OCI-LY1 (cell line): ENCODE results near the gene ARHGEF25.

Source experiments
- EZH2 ChIP-seq: fragments of 200-600 bp; sonication (generic), shearing (Covaris generic); IDR thresholded peaks from 2 replicates; pipeline ENCODE4 v1.8.0; 2017; ENCODE audit warnings: borderline replicate concordance, mixed run types, mild to moderate bottlenecking, antibody characterized with exemption, low read length, moderate library complexity, mixed read lengths
- TF ChIP-seq, protein P1 (sequence below): fragments of 200-600 bp; sonication (generic), shearing (Covaris generic); IDR thresholded peaks from 2 replicates; pipeline ENCODE4 v1.5.1; 2017; ENCODE audit warnings: mild to moderate bottlenecking, antibody characterized with exemption, low read length, moderate library complexity, mixed read lengths

DNA sequence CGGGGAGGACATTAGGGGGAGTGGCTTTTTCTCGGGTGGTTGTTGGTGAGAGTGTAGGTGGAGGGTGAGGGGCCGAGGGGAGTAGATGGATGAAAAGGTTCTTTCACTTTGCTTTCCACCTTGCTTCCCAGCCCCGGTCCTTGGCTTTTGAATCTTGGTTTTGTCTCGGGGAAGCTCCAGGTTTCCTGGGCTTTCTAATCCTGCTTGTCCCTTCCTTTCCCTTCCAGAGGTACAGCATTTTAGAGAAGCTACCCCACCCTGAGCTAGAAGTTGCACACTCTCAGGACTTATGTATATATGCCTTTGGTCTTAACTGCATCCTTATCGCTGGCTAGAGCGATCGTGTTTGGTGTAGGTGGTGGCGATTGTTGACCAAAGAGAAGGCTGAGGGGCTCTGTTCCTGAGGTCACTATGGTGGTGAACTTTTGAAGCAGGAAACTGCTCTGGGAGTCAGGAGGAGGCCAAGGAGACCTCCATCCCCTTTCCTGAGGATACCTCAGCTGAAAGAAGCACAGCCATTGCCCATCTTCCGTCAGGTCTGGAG, 19.4 kb upstream of the ARHGEF25 start:
- TF ChIP-seq, protein P1, sequence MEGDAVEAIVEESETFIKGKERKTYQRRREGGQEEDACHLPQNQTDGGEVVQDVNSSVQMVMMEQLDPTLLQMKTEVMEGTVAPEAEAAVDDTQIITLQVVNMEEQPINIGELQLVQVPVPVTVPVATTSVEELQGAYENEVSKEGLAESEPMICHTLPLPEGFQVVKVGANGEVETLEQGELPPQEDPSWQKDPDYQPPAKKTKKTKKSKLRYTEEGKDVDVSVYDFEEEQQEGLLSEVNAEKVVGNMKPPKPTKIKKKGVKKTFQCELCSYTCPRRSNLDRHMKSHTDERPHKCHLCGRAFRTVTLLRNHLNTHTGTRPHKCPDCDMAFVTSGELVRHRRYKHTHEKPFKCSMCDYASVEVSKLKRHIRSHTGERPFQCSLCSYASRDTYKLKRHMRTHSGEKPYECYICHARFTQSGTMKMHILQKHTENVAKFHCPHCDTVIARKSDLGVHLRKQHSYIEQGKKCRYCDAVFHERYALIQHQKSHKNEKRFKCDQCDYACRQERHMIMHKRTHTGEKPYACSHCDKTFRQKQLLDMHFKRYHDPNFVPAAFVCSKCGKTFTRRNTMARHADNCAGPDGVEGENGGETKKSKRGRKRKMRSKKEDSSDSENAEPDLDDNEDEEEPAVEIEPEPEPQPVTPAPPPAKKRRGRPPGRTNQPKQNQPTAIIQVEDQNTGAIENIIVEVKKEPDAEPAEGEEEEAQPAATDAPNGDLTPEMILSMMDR = no peak
- no peak for TF ChIP-seq EZH2
